ENCODE results near the gene OTOP2. TPM values are rescaled to one million over a fixed set of nuclear protein-coding genes. Genes with fewer than 3 reads are reported as not detected.

OTOP2 gene
- total RNA-seq, 5 donors from 2014 or later (not counting 1 experiment from before 2014, with no cell fraction given), result not detected

DNA sequence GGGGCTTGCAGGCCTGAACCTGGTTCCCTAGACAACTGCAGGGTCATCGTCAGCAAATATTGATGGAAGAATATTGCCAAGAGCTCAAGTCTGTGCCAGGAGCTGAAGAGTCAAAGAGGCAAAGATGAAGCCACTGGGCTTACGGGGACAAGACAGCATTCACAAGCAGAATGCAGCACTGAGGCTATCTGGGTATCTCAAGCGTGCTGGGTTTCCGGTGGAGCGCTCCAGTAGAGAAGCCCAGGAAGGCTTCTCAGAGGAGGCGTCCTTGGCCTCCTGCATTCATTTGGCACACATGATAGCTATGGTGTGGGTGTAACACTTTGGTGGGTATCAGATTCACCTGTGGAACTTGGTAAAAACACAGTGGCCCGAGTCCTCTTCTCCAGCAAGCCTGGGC lies 33.5 kb upstream of the OTOP2 start:
- no peak overlapping the region for H3K27ac ChIP-seq (ENCODE audit: low read length)
- H3K36me3 ChIP-seq (ENCODE audit: control insufficient read depth in 2 of 2, extremely low read depth in 1 of 2, insufficient read depth in 1 of 2, low read length in 1 of 2), result no peaks in the 10 kb centered on the region
- Mint-ChIP-seq H3K9me3 (no peaks in the 10 kb centered on the region), H3K36me3 (no peaks in the 10 kb centered on the region), H3K4me1 (peaks cover 0 to 8% (median 3%) of the 10 kb centered on the region in 3 donors), H3K4me3 (no peak overlapping the region), H3K27me3 (peaks cover 28 to 44% of the 10 kb centered on the region in 2 donors), H3K27ac (no peak overlapping the region)
- H3K4me3 ChIP-seq (ENCODE audit: control insufficient read depth in 1 of 2, extremely low read depth in 1 of 2, low read length in 1 of 2), result no peak overlapping the region
- H3K9me3 ChIP-seq, result no peaks in the 10 kb centered on the region
- CTCF ChIA-PET, result no interaction called here
- H3K27me3 ChIP-seq (replicated peaks in 1 of 2; ENCODE audit: control insufficient read depth in 2 of 2, extremely low read depth in 1 of 2, insufficient read depth in 2 of 2, low read length in 1 of 2), result peaks cover 0 to 64% of the 10 kb centered on the region in 2 experiments
- WGBS (ENCODE audit: insufficient coverage), result 93% methylated on average over 3 of the region's 7 CpGs
- POLR2A ChIA-PET, result no interaction called here
- DNase-seq (no peak), ATAC-seq (replicated peaks in 1 of 4) (no peak)
- H3K4me1 ChIP-seq (ENCODE audit: control insufficient read depth in 1 of 2, extremely low read depth in 1 of 2, insufficient read depth in 2 of 2, low read length in 2 of 2), result peaks cover 0 to 6% of the 10 kb centered on the region in 2 experiments

DNA sequence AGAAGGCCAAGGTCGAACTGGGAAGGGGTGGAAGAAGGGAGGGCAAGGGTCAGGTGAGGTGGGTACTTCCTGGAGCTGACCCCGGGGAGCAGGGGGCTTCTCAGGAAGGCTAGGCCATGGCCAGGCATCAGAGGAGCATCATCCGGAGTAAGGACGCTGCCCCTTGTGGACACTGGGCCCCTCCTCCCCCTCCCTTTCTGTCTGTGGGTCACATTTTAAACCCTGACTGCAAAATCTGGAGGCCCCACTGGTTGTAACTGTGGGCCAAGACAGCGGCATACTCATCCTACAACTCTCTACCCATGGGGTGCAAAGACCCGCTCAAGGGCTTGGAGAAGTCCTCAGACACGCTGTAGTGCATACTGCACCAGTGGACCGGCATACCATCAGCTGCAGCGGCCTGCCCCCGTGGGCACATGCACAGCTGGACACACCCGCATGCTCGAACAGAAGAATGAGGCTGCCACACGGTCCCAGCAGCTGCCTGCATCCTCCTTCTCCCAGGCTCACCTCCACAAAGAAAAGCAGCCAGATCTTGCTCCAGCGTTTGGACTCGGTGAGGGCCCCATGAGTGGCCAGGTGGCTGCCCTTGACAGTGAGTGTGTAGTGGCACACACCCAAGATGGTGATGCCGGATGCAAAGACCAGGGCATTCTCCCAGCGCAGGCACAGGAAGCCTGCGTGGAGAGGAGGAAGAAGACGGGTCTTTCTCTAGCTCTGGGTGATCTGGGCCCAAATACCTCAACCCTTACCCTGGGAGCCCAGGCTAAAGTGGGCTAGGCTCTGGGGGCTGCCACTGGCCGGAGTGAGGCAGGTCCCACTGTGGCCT lies 31.8 kb upstream of the OTOP2 start:
- Mint-ChIP-seq H3K36me3 (no peaks in the 10 kb centered on the region), H3K27me3 (peaks cover 30 to 49% of the 10 kb centered on the region in 2 donors), H3K27ac (no peak overlapping the region), H3K4me3 (peak overlapping the region in 1 of 3 donors; percentile 67), H3K4me1 (peaks cover 0 to 8% (median 3%) of the 10 kb centered on the region in 3 donors), H3K9me3 (no peaks in the 10 kb centered on the region)
- ATAC-seq (replicated peaks in 1 of 4) (no peak), DNase-seq (no peak)
- Histone ChIP-seq H3K4me3 (ENCODE audit: control insufficient read depth in 1 of 2, extremely low read depth in 1 of 2, low read length in 1 of 2) (no peak overlapping the region), H3K27me3 (replicated peaks in 1 of 2; ENCODE audit: control insufficient read depth in 2 of 2, extremely low read depth in 1 of 2, insufficient read depth in 2 of 2, low read length in 1 of 2) (peaks cover 0 to 69% of the 10 kb centered on the region in 2 experiments), H3K27ac (ENCODE audit: low read length) (no peak overlapping the region), H3K36me3 (ENCODE audit: control insufficient read depth in 2 of 2, extremely low read depth in 1 of 2, insufficient read depth in 1 of 2, low read length in 1 of 2) (no peaks in the 10 kb centered on the region), H3K9me3 (no peaks in the 10 kb centered on the region), H3K4me1 (ENCODE audit: control insufficient read depth in 1 of 2, extremely low read depth in 1 of 2, insufficient read depth in 2 of 2, low read length in 2 of 2) (peaks cover 0 to 6% of the 10 kb centered on the region in 2 experiments)
- ChIA-PET CTCF (no interaction called here), POLR2A (no interaction called here)
- whole genome bisulfite sequencing (ENCODE audit: insufficient coverage), result 80% methylated on average over 14 of the region's 20 CpGs

DNA sequence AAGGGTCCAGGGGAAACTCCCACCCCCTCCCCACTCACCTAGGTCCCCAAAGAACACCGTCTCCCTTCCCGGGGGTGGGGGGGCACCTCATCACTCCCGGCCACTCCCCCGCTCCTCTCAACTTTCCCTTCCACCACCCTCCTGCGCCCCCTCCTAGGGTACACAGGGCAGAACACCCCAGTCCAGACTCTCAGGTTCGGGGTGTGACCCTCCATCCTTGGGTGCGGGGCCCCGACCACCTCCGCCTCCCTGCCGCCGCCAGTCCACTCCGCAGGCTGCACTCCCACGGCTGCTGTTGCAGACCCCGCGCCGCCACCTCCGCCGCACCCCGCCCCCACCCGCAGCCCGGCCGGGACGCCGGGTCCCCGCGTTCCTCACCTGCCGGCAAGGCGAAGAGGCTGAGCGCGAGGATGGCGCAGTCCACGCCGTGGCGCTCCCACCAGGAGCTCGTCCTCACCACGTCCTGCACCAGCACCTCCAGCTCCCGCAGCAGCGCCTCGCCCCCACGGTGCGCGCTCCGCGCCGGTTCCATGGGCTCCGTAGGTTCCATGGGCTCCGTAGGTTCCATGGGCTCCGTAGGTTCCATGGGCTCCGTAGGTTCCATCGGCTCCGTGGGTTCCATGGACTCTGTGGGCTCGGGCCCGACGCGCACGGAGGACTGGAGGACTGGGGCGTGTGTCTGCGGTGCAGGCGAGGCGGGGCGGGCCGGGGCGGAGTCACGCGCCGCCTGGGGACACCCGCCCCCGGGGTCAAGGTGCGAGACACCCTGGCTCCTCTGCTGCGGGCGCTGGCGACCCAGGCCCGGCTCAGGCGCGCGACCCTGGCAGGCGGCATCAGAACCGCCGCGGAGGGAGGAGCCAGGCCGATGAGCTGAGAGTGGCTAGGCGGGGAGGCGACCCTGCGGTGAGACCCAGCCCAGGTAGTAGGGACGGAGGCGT lies 30.8 kb upstream of the OTOP2 start, which contains the start of gene FADS6:
Gene FADS6 (minus strand): TSS at position 660 of the 938 bp plus-strand sequence. CDS start 38 bp downstream, at position 622.
- Mint-ChIP-seq H3K4me3 (peak within 1 kb of the TSS; percentile 53 to 74 (median 67)), H3K36me3 (no peaks in the 10 kb centered on the region), H3K27me3 (peaks cover 28 to 46% of the 10 kb centered on the region in 2 donors), H3K27ac (peak within 1 kb of the TSS in 1 of 2 donors; percentile 34), H3K9me3 (no peaks in the 10 kb centered on the region), H3K4me1 (peaks cover 0 to 8% (median 3%) of the 10 kb centered on the region in 3 donors)
- POLR2A ChIA-PET, result no interaction called here
- Histone ChIP-seq H3K4me1 (ENCODE audit: control insufficient read depth in 1 of 2, extremely low read depth in 1 of 2, insufficient read depth in 2 of 2, low read length in 2 of 2) (peaks cover 0 to 6% of the 10 kb centered on the region in 2 experiments), H3K4me3 (ENCODE audit: control insufficient read depth in 1 of 2, extremely low read depth in 1 of 2, low read length in 1 of 2) (peak within 1 kb of the TSS; percentile 7 to 36), H3K27ac (ENCODE audit: low read length) (no peak within 1 kb of the TSS), H3K9me3 (no peaks in the 10 kb centered on the region), H3K27me3 (replicated peaks in 1 of 2; ENCODE audit: control insufficient read depth in 2 of 2, extremely low read depth in 1 of 2, insufficient read depth in 2 of 2, low read length in 1 of 2) (peaks cover 0 to 66% of the 10 kb centered on the region in 2 experiments), H3K36me3 (ENCODE audit: control insufficient read depth in 2 of 2, extremely low read depth in 1 of 2, insufficient read depth in 1 of 2, low read length in 1 of 2) (no peaks in the 10 kb centered on the region)
- ATAC-seq (replicated peaks in 1 of 4), result peak; percentile 61 to 78 (median 70)
- peak in 2 of 35 experiments; percentile 6 to 7 for DNase-seq
- 6% methylated on average over 79 of the region's 86 CpGs for WGBS (ENCODE audit: insufficient coverage)
- CTCF ChIA-PET, result interaction anchor here in 1 of 2 donors (0.5 kb wide), 1 partner anchor 11 kb away, joined by 3 read pairs; no protein-coding TSS in a partner anchor

DNA sequence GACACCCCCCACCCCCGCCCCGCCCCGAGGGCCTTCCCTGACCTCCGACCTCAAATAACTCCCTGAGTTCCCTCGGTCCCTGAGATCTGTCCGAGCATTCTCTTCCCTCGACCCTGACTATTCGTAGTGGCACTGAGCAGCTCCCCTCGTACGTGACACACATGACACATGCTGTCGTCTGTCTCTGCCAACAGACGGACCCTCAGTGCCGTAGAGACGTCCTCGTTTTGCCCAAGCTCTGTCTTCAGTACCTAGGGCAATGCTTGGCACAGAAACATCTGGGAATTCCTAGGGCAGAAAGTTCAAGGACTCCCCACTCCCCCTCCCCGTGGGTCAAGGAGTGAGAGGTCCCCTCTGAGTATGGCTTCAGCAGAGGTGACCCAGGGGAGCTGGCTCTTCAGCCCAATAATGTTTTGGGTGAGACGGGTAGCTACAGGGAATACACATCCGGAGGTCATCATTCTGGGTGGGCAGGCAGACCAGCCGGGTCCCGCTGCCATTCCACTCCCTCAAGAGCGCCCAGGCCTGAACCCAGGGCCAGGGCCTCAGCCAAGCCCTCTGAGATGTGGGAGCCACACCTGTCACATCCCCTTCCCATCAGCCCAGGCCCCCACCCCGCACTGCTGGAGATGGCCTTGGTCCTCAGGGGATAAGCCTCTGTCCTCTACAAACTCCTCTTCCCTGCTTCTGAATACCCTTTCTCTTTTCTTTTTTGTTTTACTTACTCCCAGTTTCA lies 30.0 kb upstream of the OTOP2 start:
- H3K9me3 Mint-ChIP-seq, result no peaks in the 10 kb centered on the region
- peaks cover 0 to 8% (median 3%) of the 10 kb centered on the region in 3 donors for H3K4me1 Mint-ChIP-seq
- no peaks in the 10 kb centered on the region for H3K9me3 ChIP-seq
- CTCF ChIA-PET, result no interaction called here
- H3K4me3 Mint-ChIP-seq, result peak overlapping the region; percentile 40 to 74 (median 67)
- POLR2A ChIA-PET, result no interaction called here
- no peak overlapping the region for H3K4me3 ChIP-seq (ENCODE audit: control insufficient read depth in 1 of 2, extremely low read depth in 1 of 2, low read length in 1 of 2)
- H3K36me3 Mint-ChIP-seq, result no peaks in the 10 kb centered on the region
- H3K4me1 ChIP-seq (ENCODE audit: control insufficient read depth in 1 of 2, extremely low read depth in 1 of 2, insufficient read depth in 2 of 2, low read length in 2 of 2), result peaks cover 0 to 6% of the 10 kb centered on the region in 2 experiments
- WGBS (ENCODE audit: insufficient coverage), result 32% methylated on average over 18 of the region's 22 CpGs
- H3K36me3 ChIP-seq (ENCODE audit: control insufficient read depth in 2 of 2, extremely low read depth in 1 of 2, insufficient read depth in 1 of 2, low read length in 1 of 2), result no peaks in the 10 kb centered on the region
- ATAC-seq (replicated peaks in 1 of 4) (no peak), DNase-seq (no peak)
- peak overlapping the region in 1 of 2 donors; percentile 34 for H3K27ac Mint-ChIP-seq
- peaks cover 0 to 57% of the 10 kb centered on the region in 2 experiments for H3K27me3 ChIP-seq (replicated peaks in 1 of 2; ENCODE audit: control insufficient read depth in 2 of 2, extremely low read depth in 1 of 2, insufficient read depth in 2 of 2, low read length in 1 of 2)
- H3K27ac ChIP-seq (ENCODE audit: low read length), result no peak overlapping the region
- H3K27me3 Mint-ChIP-seq, result peaks cover 28 to 45% of the 10 kb centered on the region in 2 donors

DNA sequence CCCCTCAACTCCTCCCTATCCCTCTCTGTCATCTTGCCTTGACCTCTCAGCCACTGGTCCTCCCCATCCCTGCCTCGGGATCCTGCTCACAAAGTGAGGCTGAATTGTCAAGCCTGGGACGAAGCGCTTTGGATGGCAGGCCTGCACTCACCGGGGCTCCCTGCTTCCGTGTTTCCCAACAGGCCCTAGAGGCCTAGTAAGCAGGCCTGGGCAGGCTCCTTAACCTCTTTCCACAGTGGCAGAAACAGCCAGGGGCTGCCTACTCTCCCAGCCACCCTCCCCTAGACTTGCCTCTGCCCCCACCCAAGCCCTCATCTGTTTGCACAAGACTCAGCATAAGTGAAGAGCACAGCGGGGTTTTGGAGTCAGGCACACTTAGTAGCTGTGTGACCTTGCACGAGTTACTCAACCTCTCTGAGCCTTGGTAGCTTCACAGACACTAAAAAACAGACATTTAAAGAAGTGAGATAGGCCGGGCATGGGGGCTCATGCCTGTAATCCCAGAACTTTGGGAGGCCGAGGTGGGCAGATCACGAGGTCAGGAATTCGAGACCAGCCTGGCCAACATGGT lies 25.6 kb upstream of the OTOP2 start:
- Histone ChIP-seq H3K27me3 (replicated peaks in 1 of 2; ENCODE audit: control insufficient read depth in 2 of 2, extremely low read depth in 1 of 2, insufficient read depth in 2 of 2, low read length in 1 of 2) (peaks cover 0 to 60% of the 10 kb centered on the region in 2 experiments), H3K4me1 (ENCODE audit: control insufficient read depth in 1 of 2, extremely low read depth in 1 of 2, insufficient read depth in 2 of 2, low read length in 2 of 2) (no peaks in the 10 kb centered on the region), H3K9me3 (no peaks in the 10 kb centered on the region), H3K36me3 (ENCODE audit: control insufficient read depth in 2 of 2, extremely low read depth in 1 of 2, insufficient read depth in 1 of 2, low read length in 1 of 2) (no peaks in the 10 kb centered on the region), H3K4me3 (ENCODE audit: control insufficient read depth in 1 of 2, extremely low read depth in 1 of 2, low read length in 1 of 2) (no peak overlapping the region), H3K27ac (ENCODE audit: low read length) (no peak overlapping the region)
- H3K27me3 Mint-ChIP-seq, result peaks cover 20 to 38% of the 10 kb centered on the region in 2 donors
- ATAC-seq (replicated peaks in 1 of 4) (no peak), DNase-seq (no peak)
- POLR2A ChIA-PET, result no interaction called here
- H3K27ac Mint-ChIP-seq, result no peak overlapping the region
- WGBS (ENCODE audit: insufficient coverage), result 81% methylated on average over 5 of the region's 11 CpGs
- H3K4me1 Mint-ChIP-seq, result peaks cover 0 to 3% (median 3%) of the 10 kb centered on the region in 3 donors
- no peak overlapping the region for H3K4me3 Mint-ChIP-seq
- CTCF ChIA-PET, result no interaction called here
- no peaks in the 10 kb centered on the region for H3K9me3 Mint-ChIP-seq
- H3K36me3 Mint-ChIP-seq, result no peaks in the 10 kb centered on the region
